Natural killer cell (primary cell): ENCODE data around the gene EEIG1. TPM values are rescaled to one million over a fixed set of nuclear protein-coding genes. Genes with fewer than 3 reads are reported as not detected.
A peak's percentile ranks its signal among the peaks of the same experiment; 100 is the strongest.

ENCODE experiments used
- ATAC-seq, 3 donors: fragments of 150-1000 bp in 2 of 3; fragments of 200-7000 bp in 1 of 3; cut with Tn5 transposase; 1 replicate in 1 of 3; 2 replicates in 2 of 3; pipeline ENCODE4 v1.10.0; 2021; ENCODE audit warnings: mild to moderate bottlenecking in 2 of 3, moderate library complexity in 2 of 3
- DNase-seq, 2 donors: peaks; one replicate each; pipeline versions ENCODE4 v3.0.0 to v3.0.0-alpha.2; 2013 to 2021; ENCODE audit warnings: mixed read lengths in 1 of 2
- H3K27ac ChIP-seq: one replicate; pipeline ENCODE4 v1.5.1; 2013; ENCODE audit warnings: mild to moderate bottlenecking, low read length
- H3K27me3 ChIP-seq: one replicate; pipeline ENCODE4 v1.6.1; 2013; ENCODE audit warnings: low read length; ENCODE audit not compliant: control insufficient read depth, insufficient read depth
- H3K36me3 ChIP-seq: one replicate; pipeline ENCODE4 v1.6.1; 2013; ENCODE audit warnings: low read length; ENCODE audit not compliant: control insufficient read depth, insufficient read depth
- H3K4me1 ChIP-seq: one replicate; pipeline ENCODE4 v1.6.1; 2013; ENCODE audit warnings: low read length; ENCODE audit not compliant: control insufficient read depth, insufficient read depth
- H3K4me3 ChIP-seq: one replicate; pipeline ENCODE4 v1.5.1; 2013; ENCODE audit warnings: low read length
- H3K9me3 ChIP-seq: one replicate; pipeline ENCODE4 v1.6.1; 2013; ENCODE audit warnings: low read length; ENCODE audit not compliant: control insufficient read depth, insufficient read depth
- H3K27ac Mint-ChIP-seq, 2 donors: one replicate each; pipeline ENCODE4 v1.8.0; 2022; ENCODE audit warnings: mild to moderate bottlenecking in 2 of 2, mixed read lengths in 2 of 2, moderate library complexity in 1 of 2
- H3K27me3 Mint-ChIP-seq, 2 donors: one replicate each; pipeline ENCODE4 v1.8.0; 2022; ENCODE audit warnings: low read depth in 2 of 2, mixed read lengths in 2 of 2
- H3K36me3 Mint-ChIP-seq: one replicate; pipeline ENCODE4 v1.8.0; 2022; ENCODE audit warnings: mixed read lengths
- H3K4me1 Mint-ChIP-seq, 2 donors: one replicate each; pipeline ENCODE4 v1.8.0; 2022; ENCODE audit warnings: mixed read lengths in 2 of 2
- H3K4me3 Mint-ChIP-seq: one replicate; pipeline ENCODE4 v1.8.0; 2022; ENCODE audit warnings: mild to moderate bottlenecking, moderate library complexity, mixed read lengths
- H3K9me3 Mint-ChIP-seq, 2 donors: one replicate each; pipeline ENCODE4 v1.8.0; 2022; ENCODE audit warnings: mixed read lengths in 2 of 2
- CTCF ChIP-seq: fragments of 200-600 bp; IDR thresholded peaks from one replicate; pipeline ENCODE4 v1.8.0; 2022; ENCODE audit warnings: antibody characterized with exemption
- whole genome bisulfite sequencing: methylation state at CpG from one replicate; pipeline ENCODE4 v1.1.7; 2013; ENCODE audit warnings: missing lambda C conversion rate; ENCODE audit not compliant: insufficient coverage; 5-methylcytosine and 5-hydroxymethylcytosine counted together
- intact Hi-C: fragments of 100-400 bp; cut with micrococcal nuclease; formaldehyde crosslinking; loops from one replicate; pipeline ENCODE4 v1.14.2; 2022
- total RNA-seq, 4 donors: library from RNA; stranded (reverse); fragments of 120-200 nt in 1 of 4; gene quantifications; one replicate each; pipeline versions ENCODE4 v1.2.3 to v1.2.4, GENCODE V29; 2013 to 2022

EEIG1 gene
- total RNA-seq, 3 donors from 2014 or later (not counting 1 experiment from before 2014, with no cell fraction given) = 10.3 to 36.0 (median 28.2) TPM

- Histone ChIP-seq H3K27me3 (no peaks in the 10 kb centered on the region), H3K9me3 (no peaks in the 10 kb centered on the region), H3K27ac (no peak overlapping the region), H3K4me3 (no peak overlapping the region), H3K4me1 (peaks cover 76% of the 10 kb centered on the region), H3K36me3 (no peaks in the 10 kb centered on the region)
- WGBS = 92% methylated on average over 6 of the region's 6 CpGs
- peaks cover 12 to 25% of the 10 kb centered on the region in 2 donors for H3K4me1 Mint-ChIP-seq
- intact Hi-C loops = no loop called here
- no peak for DNase-seq
- H3K27me3 Mint-ChIP-seq = no peaks in the 10 kb centered on the region
- no peak for TF ChIP-seq CTCF
- no peak for ATAC-seq
- H3K27ac Mint-ChIP-seq = no peak overlapping the region
- H3K36me3 Mint-ChIP-seq = no peaks in the 10 kb centered on the region
- H3K9me3 Mint-ChIP-seq = no peaks in the 10 kb centered on the region
- no peak overlapping the region for H3K4me3 Mint-ChIP-seq
These were observed 14.8 kb downstream of the EEIG1 start for GRCh38 chr9:127965953-127966352.

DNA sequence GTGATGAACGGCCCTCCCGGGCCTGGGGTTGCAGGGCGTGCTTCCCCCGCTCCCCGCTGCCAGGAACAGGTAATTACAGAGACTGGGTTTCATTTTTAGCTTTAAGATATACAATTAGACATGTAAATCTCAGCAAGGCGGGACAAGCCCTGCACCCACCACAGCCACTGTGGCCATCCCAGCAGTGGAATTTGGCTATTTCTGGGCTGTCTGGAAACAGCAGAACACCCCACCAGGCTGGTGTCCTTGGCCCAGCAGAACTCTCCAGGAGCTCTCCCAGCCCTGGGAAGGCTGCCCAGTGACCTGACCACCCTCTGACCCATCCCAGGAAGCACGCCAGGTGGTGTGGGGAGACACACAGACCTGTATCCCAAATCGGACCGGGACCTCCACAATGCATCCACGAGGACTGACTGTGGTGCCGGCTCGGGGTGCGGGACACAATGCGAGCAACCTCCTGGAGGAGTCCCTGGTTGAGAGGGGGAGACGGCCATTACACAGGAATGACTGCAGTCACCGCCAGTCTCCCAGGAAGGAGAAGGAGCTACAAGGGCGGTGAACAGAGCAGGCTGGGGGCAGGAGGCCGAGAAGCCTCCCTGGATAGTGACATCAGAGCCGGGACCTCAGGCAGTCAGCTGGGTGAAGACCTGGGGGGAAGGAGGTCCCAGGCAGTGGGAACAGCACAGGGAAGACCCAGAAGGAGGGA, 17.3 kb downstream of the EEIG1 start:
- peaks cover 6 to 13% of the 10 kb centered on the region in 2 donors for H3K4me1 Mint-ChIP-seq
- H3K36me3 Mint-ChIP-seq = no peaks in the 10 kb centered on the region
- H3K4me3 Mint-ChIP-seq = no peak overlapping the region
- Histone ChIP-seq H3K4me3 (no peak overlapping the region), H3K36me3 (no peaks in the 10 kb centered on the region), H3K9me3 (no peaks in the 10 kb centered on the region), H3K27ac (no peak overlapping the region), H3K27me3 (no peaks in the 10 kb centered on the region), H3K4me1 (peaks cover 63% of the 10 kb centered on the region)
- DNase-seq (peak in 1 of 2 donors; percentile 52), ATAC-seq (no peak)
- no peaks in the 10 kb centered on the region for H3K27me3 Mint-ChIP-seq
- H3K9me3 Mint-ChIP-seq = no peaks in the 10 kb centered on the region
- intact Hi-C loops = no loop called here
- H3K27ac Mint-ChIP-seq = no peak overlapping the region
- TF ChIP-seq CTCF = no peak
- 93% methylated on average over 19 of the region's 19 CpGs for WGBS

DNA sequence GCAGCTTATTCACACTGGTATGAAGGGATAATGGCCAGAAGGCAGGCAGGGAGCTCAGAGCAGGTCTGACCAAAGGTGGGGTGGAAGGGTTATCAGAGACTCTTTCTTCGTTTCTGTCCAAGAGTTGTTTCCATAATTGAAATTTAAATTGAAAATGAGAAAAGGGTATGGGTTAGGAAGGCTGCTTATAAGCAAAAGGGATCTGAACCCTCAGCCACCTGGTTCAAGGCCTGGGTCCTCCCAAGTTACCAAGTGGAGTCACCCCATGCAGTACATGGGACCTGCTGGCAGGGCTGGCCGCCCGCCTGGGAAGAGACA, 17.8 kb downstream of the EEIG1 start:
- Histone ChIP-seq H3K27ac (no peak overlapping the region), H3K4me1 (peaks cover 58% of the 10 kb centered on the region), H3K9me3 (no peaks in the 10 kb centered on the region), H3K27me3 (no peaks in the 10 kb centered on the region), H3K36me3 (no peaks in the 10 kb centered on the region), H3K4me3 (no peak overlapping the region)
- TF ChIP-seq CTCF = no peak
- Mint-ChIP-seq H3K36me3 (no peaks in the 10 kb centered on the region), H3K4me3 (no peak overlapping the region), H3K4me1 (peaks cover 6 to 10% of the 10 kb centered on the region in 2 donors), H3K27ac (no peak overlapping the region), H3K27me3 (no peaks in the 10 kb centered on the region), H3K9me3 (no peaks in the 10 kb centered on the region)
- intact Hi-C loops = no loop called here
- 86% methylated on average over 3 of the region's 3 CpGs for WGBS
- DNase-seq = no peak
- ATAC-seq = no peak

- no peaks in the 10 kb centered on the region for H3K27me3 ChIP-seq
- H3K4me1 ChIP-seq = peaks cover 51% of the 10 kb centered on the region
- Mint-ChIP-seq H3K27ac (no peak overlapping the region), H3K27me3 (no peaks in the 10 kb centered on the region), H3K4me1 (peaks cover 6 to 10% of the 10 kb centered on the region in 2 donors), H3K4me3 (no peak overlapping the region), H3K9me3 (no peaks in the 10 kb centered on the region), H3K36me3 (no peaks in the 10 kb centered on the region)
- intact Hi-C loops = no loop called here
- ATAC-seq (no peak), DNase-seq (no peak)
- TF ChIP-seq CTCF = no peak
- H3K27ac ChIP-seq = no peak overlapping the region
- no peaks in the 10 kb centered on the region for H3K36me3 ChIP-seq
- H3K4me3 ChIP-seq = no peak overlapping the region
- no peaks in the 10 kb centered on the region for H3K9me3 ChIP-seq
- 60% methylated on average over 3 of the region's 3 CpGs for WGBS
These were observed 18.5 kb downstream of the EEIG1 start for GRCh38 chr9:127962278-127962677.
